Stimulated activated CD4-positive, alpha-beta T cell treated with anti-CD3 and anti-CD28 coated beads, Interleukin-1b, Interleukin-23, amount 100 ng/mL, for 48 hours (primary cell): Measurements from ENCODE around the gene NME4.

ENCODE experiments used
- DNase-seq: peaks from one replicate; pipeline ENCODE4 v3.0.0-alpha.2; 2020

Gene NME4

GRCh38 chr16:363766-364490 is 33.1 kb upstream of the NME4 start:
- no peak for DNase-seq

- DNase-seq, result no peak
These were observed 32.2 kb upstream of the NME4 start for GRCh38 chr16:364595-365491.

GRCh38 chr16:366476-366875 is 30.5 kb upstream of the NME4 start:
- DNase-seq, result no peak

- no peak for DNase-seq
These were observed 29.6 kb upstream of the NME4 start for GRCh38 chr16:367333-367903.

- DNase-seq, result no peak
These were observed 28.4 kb upstream of the NME4 start for GRCh38 chr16:368388-369158.

GRCh38 chr16:369275-369865 is 27.6 kb upstream of the NME4 start:
- no peak for DNase-seq

- DNase-seq, result no peak
These were observed 27.0 kb upstream of the NME4 start for GRCh38 chr16:369866-370436.

- DNase-seq, result peak; percentile 95
These were observed 26.6 kb upstream of the NME4 start, which contains the start of gene MRPL28 for GRCh38 chr16:370443-370842. Gene MRPL28, minus strand, starts transcription at chr16:370538. Its CDS starts 320 bp downstream, at chr16:370218.

- no peak for DNase-seq
These were observed 26.0 kb upstream of the NME4 start for GRCh38 chr16:370979-371514.

GRCh38 chr16:371515-372301 is 25.3 kb upstream of the NME4 start:
- DNase-seq, result no peak

- no peak for DNase-seq
These were observed 24.6 kb upstream of the NME4 start for GRCh38 chr16:372302-372983.

- no peak for DNase-seq
These were observed 23.9 kb upstream of the NME4 start for GRCh38 chr16:373020-373598.

GRCh38 chr16:373848-374615 is 23.0 kb upstream of the NME4 start:
- DNase-seq, result no peak

GRCh38 chr16:374616-374926 is 22.4 kb upstream of the NME4 start:
- DNase-seq, result no peak

GRCh38 chr16:375212-375611 is 21.8 kb upstream of the NME4 start:
- DNase-seq, result no peak

- no peak for DNase-seq
These were observed 20.8 kb upstream of the NME4 start for GRCh38 chr16:375927-376816.

- no peak for DNase-seq
These were observed 20.1 kb upstream of the NME4 start for GRCh38 chr16:376817-377418.

- DNase-seq, result no peak
These were observed 19.5 kb upstream of the NME4 start for GRCh38 chr16:377419-377951.
